HepG2 (cell line): ENCODE data around the gene CMIP. TPM values are rescaled to one million over a fixed set of nuclear protein-coding genes. Genes with fewer than 3 reads are reported as not detected.
A peak's percentile ranks its signal among the peaks of the same experiment; 100 is the strongest.

Experiments
- DRAP1 ChIP-seq: IDR thresholded peaks from 2 replicates; pipeline ENCODE4 v1.6.1; 2016; ENCODE audit warnings: missing genetic modification reagents, missing compliant biosample characterization
- PTBP1 ChIP-seq: fragments of 200-400 bp; formaldehyde crosslinking; IDR thresholded peaks from 2 replicates; pipeline ENCODE4 v1.6.1; 2018; ENCODE audit warnings: low read length, low read depth; ENCODE audit not compliant: poor library complexity, severe bottlenecking
- RERE ChIP-seq: IDR thresholded peaks from 2 replicates; pipeline ENCODE4 v1.6.1; 2016; ENCODE audit warnings: low read depth, missing genetic modification reagents, missing compliant biosample characterization
- SOX13 ChIP-seq, 3 experiments: fragments of 450-650 bp in 1 of 3; sonication (generic) in 1 of 3; formaldehyde crosslinking in 1 of 3; IDR thresholded peaks in 2 of 3; conservative IDR thresholded peaks in 1 of 3; 2 replicates each; pipeline versions ENCODE4 v1.5.0 to v1.6.1; 2016 to 2020; ENCODE audit warnings: antibody characterized with exemption in 1 of 3, mild to moderate bottlenecking in 1 of 3, missing compliant biosample characterization in 1 of 3, missing genetic modification reagents in 1 of 3, moderate library complexity in 1 of 3
- SP5 ChIP-seq: IDR thresholded peaks from 2 replicates; pipeline ENCODE4 v1.6.1; 2016; ENCODE audit warnings: low read depth, borderline replicate concordance
- THAP8 ChIP-seq: sonication (generic); formaldehyde crosslinking; IDR thresholded peaks from 2 replicates; pipeline ENCODE4 v1.5.1; 2020; ENCODE audit warnings: missing genetic modification reagents, mild to moderate bottlenecking, borderline replicate concordance
- TIGD3 ChIP-seq: sonication (generic); formaldehyde crosslinking; IDR thresholded peaks from 2 replicates; pipeline ENCODE4 v1.5.1; 2020; ENCODE audit warnings: mild to moderate bottlenecking, missing genetic modification reagents, borderline replicate concordance
- TSC22D2 ChIP-seq: sonication (generic); formaldehyde crosslinking; IDR thresholded peaks from 2 replicates; pipeline ENCODE4 v1.5.1; 2020; ENCODE audit warnings: missing genetic modification reagents, mild to moderate bottlenecking, borderline replicate concordance
- U2AF1 ChIP-seq: fragments of 200-400 bp; formaldehyde crosslinking; optimal IDR thresholded peaks from 2 replicates; pipeline ENCODE3; 2017; ENCODE audit warnings: mild to moderate bottlenecking, low read depth, low read length
- XRCC5 ChIP-seq: fragments of 200-400 bp; formaldehyde crosslinking; optimal IDR thresholded peaks from 2 replicates; pipeline ENCODE3; 2017; ENCODE audit warnings: mild to moderate bottlenecking, low read length
- ZNF800 ChIP-seq: sonication (generic); formaldehyde crosslinking; IDR thresholded peaks from 2 replicates; pipeline ENCODE4 v1.4.0; 2020; ENCODE audit warnings: missing genetic modification reagents
- polyA plus RNA-seq, 8 experiments: library from polyadenylated mRNA; depleted of rRNA in 3 of 8; stranded (reverse) in 7 of 8; unstranded in 1 of 8; fragments of >200 nt; fragmentation: Illumina TruSeq in 4 of 8; extraction: Trizol in 4 of 8; gene quantifications; 2 replicates each; pipeline versions ENCODE4 v1.2.1 to v1.2.3, GENCODE V29; 2011 to 2016; ENCODE audit warnings: low read depth in 4 of 8, missing spikeins in 1 of 8, mixed read lengths in 1 of 8; ENCODE audit not compliant: insufficient read depth in 1 of 8
- total RNA-seq, 5 experiments: library from RNA; depleted of rRNA; stranded (reverse); fragments of >200 nt; fragmentation: Illumina TruSeq; extraction: Trizol; gene quantifications; 2 replicates each; pipeline ENCODE4 v1.2.3, GENCODE V29; 2016; ENCODE audit warnings: low read depth in 1 of 5
- TF ChIP-seq, protein P1 (sequence below): sonication (generic); formaldehyde crosslinking; IDR thresholded peaks from 2 replicates; pipeline ENCODE4 v1.9.0; 2021; ENCODE audit warnings: missing genetic modification reagents, borderline replicate concordance
- TF ChIP-seq, protein P2 (sequence below): sonication (generic); formaldehyde crosslinking; IDR thresholded peaks from 2 replicates; pipeline ENCODE4 v1.4.0; 2020; ENCODE audit warnings: mild to moderate bottlenecking, low read depth, missing genetic modification reagents

Gene CMIP
- total and polyA plus RNA-seq, 2 of the 13 experiments (the other 11 are each of a cell fraction or from before 2014, with no cell fraction given), result 10.9 to 18.1 TPM

DNA sequence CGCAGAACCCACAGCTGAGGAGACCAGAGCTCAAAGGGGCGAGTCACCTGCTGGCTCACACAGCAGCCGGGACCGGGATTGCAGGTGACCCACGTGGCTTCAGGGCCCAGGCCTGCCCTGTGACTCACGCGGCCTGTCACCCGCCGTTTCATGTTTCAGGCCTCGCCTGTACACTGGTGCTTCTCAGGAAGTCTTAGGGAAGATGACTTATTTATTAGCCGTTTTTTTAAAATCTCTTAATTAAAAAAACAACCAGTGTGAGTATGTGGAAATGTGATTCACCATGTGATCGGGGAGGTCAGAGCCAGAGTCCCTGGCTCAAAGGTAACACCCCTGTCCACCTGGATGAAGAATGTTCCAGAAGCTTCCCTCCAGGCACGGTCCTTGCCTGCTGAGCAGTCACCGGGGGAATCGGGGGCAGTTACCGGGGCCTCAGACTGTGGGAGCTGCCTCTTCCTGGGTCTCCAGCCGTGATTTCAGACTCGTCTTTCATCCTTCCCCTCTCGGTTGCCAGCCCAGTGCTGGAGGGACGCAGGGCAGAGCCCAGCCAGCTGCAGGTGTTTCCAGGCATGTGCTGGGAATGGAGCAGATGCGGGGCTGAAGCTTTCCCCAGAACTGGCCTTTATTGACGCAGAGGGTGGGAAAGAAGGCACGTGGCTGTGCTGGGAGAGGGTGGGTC, 49.3 kb downstream of the CMIP start (continued):
- TF ChIP-seq XRCC5 (peak; percentile 37), SP5 (CRISPR knock-in tag) (no peak), ZNF800 (CRISPR knock-in tag) (no peak), TIGD3 (no peak), RERE (CRISPR knock-in tag) (no peak), PTBP1 (no peak), U2AF1 (no peak), THAP8 (CRISPR knock-in tag) (no peak), DRAP1 (no peak), SOX13 (IDR thresholded peaks at IDR 0.05) (no peak), SOX13 (CRISPR knock-in tag; conservative IDR thresholded peaks at IDR 0.05 in 1 of 2, IDR thresholded peaks at IDR 0.05 in 1 of 2) (no peak), TSC22D2 (CRISPR knock-in tag) (no peak)
- TF ChIP-seq, protein P1, sequence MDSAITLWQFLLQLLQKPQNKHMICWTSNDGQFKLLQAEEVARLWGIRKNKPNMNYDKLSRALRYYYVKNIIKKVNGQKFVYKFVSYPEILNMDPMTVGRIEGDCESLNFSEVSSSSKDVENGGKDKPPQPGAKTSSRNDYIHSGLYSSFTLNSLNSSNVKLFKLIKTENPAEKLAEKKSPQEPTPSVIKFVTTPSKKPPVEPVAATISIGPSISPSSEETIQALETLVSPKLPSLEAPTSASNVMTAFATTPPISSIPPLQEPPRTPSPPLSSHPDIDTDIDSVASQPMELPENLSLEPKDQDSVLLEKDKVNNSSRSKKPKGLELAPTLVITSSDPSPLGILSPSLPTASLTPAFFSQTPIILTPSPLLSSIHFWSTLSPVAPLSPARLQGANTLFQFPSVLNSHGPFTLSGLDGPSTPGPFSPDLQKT (CRISPR knock-in tag), result no peak
- TF ChIP-seq, protein P2, sequence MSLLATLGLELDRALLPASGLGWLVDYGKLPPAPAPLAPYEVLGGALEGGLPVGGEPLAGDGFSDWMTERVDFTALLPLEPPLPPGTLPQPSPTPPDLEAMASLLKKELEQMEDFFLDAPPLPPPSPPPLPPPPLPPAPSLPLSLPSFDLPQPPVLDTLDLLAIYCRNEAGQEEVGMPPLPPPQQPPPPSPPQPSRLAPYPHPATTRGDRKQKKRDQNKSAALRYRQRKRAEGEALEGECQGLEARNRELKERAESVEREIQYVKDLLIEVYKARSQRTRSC (CRISPR knock-in tag), result no peak
